Testis (tissue), 3 donors: Measurements from ENCODE around the gene MRTO4. TPM values are rescaled to one million over a fixed set of nuclear protein-coding genes. Genes with fewer than 3 reads are reported as not detected.
A peak's percentile ranks its signal among the peaks of the same experiment; 100 is the strongest.

Experiments used
- DNase-seq: peaks from one replicate; pipeline ENCODE4 v3.0.0-alpha.2; 2019
- H3K27ac ChIP-seq, 2 donors: fragments of 200-600 bp; sonication (generic); one replicate each; pipeline ENCODE4 v1.5.1; 2019
- H3K27me3 ChIP-seq: fragments of 200-600 bp; sonication (generic); one replicate; pipeline ENCODE4 v1.5.1; 2019
- H3K36me3 ChIP-seq: fragments of 200-600 bp; sonication (generic); one replicate; pipeline ENCODE4 v1.5.1; 2017; ENCODE audit warnings: low read depth; ENCODE audit errors: missing control alignments
- H3K4me1 ChIP-seq: fragments of 200-600 bp; sonication (generic); one replicate; pipeline ENCODE4 v1.5.1; 2019
- H3K4me3 ChIP-seq, 2 donors: fragments of 200-600 bp; sonication (generic); one replicate each; pipeline ENCODE4 v1.5.1; 2017 to 2019
- H3K9me3 ChIP-seq: fragments of 200-600 bp; sonication (generic); one replicate; pipeline ENCODE4 v1.5.1; 2017
- CTCF ChIP-seq, 3 experiments: fragments of 450-650 bp in 2 of 3; fragments of 200-600 bp in 1 of 3; sonication (generic) in 1 of 3; IDR thresholded peaks; one replicate each; pipeline ENCODE4 v1.5.1; 2016 to 2019; ENCODE audit warnings: antibody characterized with exemption in 3 of 3, mild to moderate bottlenecking in 2 of 3, moderate library complexity in 1 of 3
- POLR2A ChIP-seq: fragments of 450-650 bp; IDR thresholded peaks from one replicate; pipeline ENCODE4 v1.6.1; 2017; ENCODE audit warnings: antibody characterized with exemption, mild to moderate bottlenecking, moderate library complexity
- WGBS, 2 donors: methylation state at CpG; one replicate each; pipeline ENCODE4 v1.1.5; 2018; 5-methylcytosine and 5-hydroxymethylcytosine counted together
- intact Hi-C: fragments of 100-400 bp; cut with DNase I; formaldehyde crosslinking; loops from one replicate; pipeline ENCODE4 v1.15.1; 2023; ENCODE audit warnings: low total_unique reads
- polyA plus RNA-seq: library from polyadenylated mRNA; stranded (reverse); fragments of 350-450 nt; fragmentation: Illumina TruSeq; extraction: RNeasy Lipid Tissue Mini Kit (QIAGEN cat#74804); gene quantifications from one replicate; pipeline ENCODE4 v1.2.3, GENCODE V29; 2014; ENCODE audit warnings: low read depth, low replicate concordance; ENCODE audit not compliant: insufficient read depth
- total RNA-seq, 2 donors: library from RNA; depleted of rRNA; stranded (reverse); fragments of >200 nt; gene quantifications; one replicate each; pipeline ENCODE4 v1.2.3, GENCODE V29; 2016

Gene MRTO4
- total and polyA plus RNA-seq, 3 donors from 2014 or later: 25.8 to 46.4 (median 36.9) TPM

GRCh38 chr1:19232524-19232846 lies 19.1 kb upstream of the MRTO4 start:
- peak overlapping the region; percentile 42 to 73 for H3K27ac ChIP-seq
- no peaks in the 10 kb centered on the region for H3K9me3 ChIP-seq
- DNase-seq: peak; percentile 82
- no peaks in the 10 kb centered on the region for H3K27me3 ChIP-seq
- TF ChIP-seq POLR2A (no peak), CTCF (IDR thresholded peaks at IDR 0.05) (peak in 2 of 3 experiments; percentile 10 to 36)
- H3K4me3 ChIP-seq: no peak overlapping the region
- no peaks in the 10 kb centered on the region for H3K36me3 ChIP-seq
- intact Hi-C loops: no loop called here
- H3K4me1 ChIP-seq: peaks cover 21% of the 10 kb centered on the region

GRCh38 chr1:19234224-19234623 lies 17.4 kb upstream of the MRTO4 start:
- Histone ChIP-seq H3K4me1 (peaks cover 21% of the 10 kb centered on the region), H3K36me3 (no peaks in the 10 kb centered on the region), H3K27ac (peak overlapping the region in 1 of 2 donors; percentile 73), H3K9me3 (no peaks in the 10 kb centered on the region), H3K4me3 (no peak overlapping the region), H3K27me3 (no peaks in the 10 kb centered on the region)
- WGBS, 2 donors: 94 to 95% methylated on average over 3 of the region's 3 CpGs
- DNase-seq: no peak
- TF ChIP-seq POLR2A (no peak), CTCF (IDR thresholded peaks at IDR 0.05) (no peak)
- intact Hi-C loops: no loop called here

- intact Hi-C loops: no loop called here
- TF ChIP-seq POLR2A: no peak
Measured at GRCh38 chr1:19239876-19240275, 11.7 kb upstream of the MRTO4 start.

GRCh38 chr1:19240673-19241538 lies 10.7 kb upstream of the MRTO4 start:
- WGBS, 2 donors: 49 to 62% methylated on average over 7 of the region's 7 CpGs

More at GRCh38 chr1:19239876-19240275, 11.7 kb upstream of the MRTO4 start:
- Histone ChIP-seq H3K4me1 (no peaks in the 10 kb centered on the region), H3K36me3 (no peaks in the 10 kb centered on the region), H3K27ac (no peak overlapping the region), H3K4me3 (no peak overlapping the region), H3K27me3 (no peaks in the 10 kb centered on the region), H3K9me3 (no peaks in the 10 kb centered on the region)
- WGBS, 2 donors: 76 to 85% methylated on average over 7 of the region's 7 CpGs
- DNase-seq: no peak

More at GRCh38 chr1:19240673-19241538, 10.7 kb upstream of the MRTO4 start:
- intact Hi-C loops: no loop called here
- Histone ChIP-seq H3K4me1 (no peaks in the 10 kb centered on the region), H3K9me3 (no peaks in the 10 kb centered on the region), H3K36me3 (no peaks in the 10 kb centered on the region), H3K4me3 (no peak overlapping the region), H3K27me3 (no peaks in the 10 kb centered on the region), H3K27ac (peak overlapping the region; percentile 53 to 58)
- TF ChIP-seq POLR2A (no peak), CTCF (IDR thresholded peaks at IDR 0.05) (peak; percentile 85 to 94 (median 88))
- peak; percentile 73 for DNase-seq
